K562 (cell line): Measurements from ENCODE around the gene TADA2A. TPM values are rescaled to one million over a fixed set of nuclear protein-coding genes. Genes with fewer than 3 reads are reported as not detected.

Experiments
- ATAC-seq: fragments of 200-7000 bp; cut with Tn5 transposase; 3 replicates; pipeline ENCODE4 v1.9.1; 2020; ENCODE audit warnings: moderate library complexity
- BruUV-seq: library from RNA; stranded (reverse); fragments of 400-500 nt; replicated peaks from 2 replicates; lab custom pipeline; 2021; lab: Mats Ljungman, UMichigan
- CTCF ChIA-PET: fragments of 300-600 bp; formaldehyde crosslinking; extraction: SDS; loops from one replicate; lab custom pipeline; 2021; ENCODE audit warnings: low intra/inter-chr PET ratio; lab: Yijun Ruan, JAX
- POLR2A ChIA-PET: fragments of 300-600, 350-650 bp; sonication (Branson Sonifier 250); formaldehyde crosslinking; extraction: SDS; loops from one replicate; lab custom pipeline; 2021; ENCODE audit warnings: antibody characterized with exemption, inconsistent platforms; lab: Yijun Ruan, JAX
- DNase-seq, 4 experiments: peaks; one replicate each; pipeline versions ENCODE4 v3.0.0 to v3.0.0-alpha.2; 2011 to 2018; ENCODE audit warnings: low spot score in 3 of 4, mixed read lengths in 3 of 4; ENCODE audit errors: extremely low read depth in 1 of 4
- FAIRE-seq: peaks from 2 replicates; lab custom pipeline; 2011; peaks lifted over from hg19 to GRCh38; lab: Jason Lieb, UNC
- H2AFZ ChIP-seq: 2 replicates; pipeline ENCODE4 v1.6.0; 2011; ENCODE audit warnings: low read depth, low read length, control low read depth, inconsistent platforms
- H3K27ac ChIP-seq: fragments of 200-600 bp; 3 replicates; pipeline ENCODE4 v1.8.0; 2011; ENCODE audit warnings: low read depth, mild to moderate bottlenecking, control low read depth, inconsistent platforms, low read length, moderate library complexity, mixed read lengths; ENCODE audit errors: extremely low read depth
- H3K27me3 ChIP-seq, 2 experiments: fragments of 300-600 bp in 1 of 2; 2 replicates in 1 of 2; 3 replicates in 1 of 2; pipeline versions ENCODE4 v1.6.0 to v1.8.0; 2011; ENCODE audit warnings: inconsistent platforms in 2 of 2, low read length in 2 of 2, mild to moderate bottlenecking in 1 of 2, mixed read lengths in 1 of 2, moderate library complexity in 1 of 2; ENCODE audit not compliant: control insufficient read depth in 2 of 2, insufficient read depth in 2 of 2
- H3K36me3 ChIP-seq: fragments of 300-600 bp; 3 replicates; pipeline ENCODE4 v1.8.0; 2011; ENCODE audit warnings: mild to moderate bottlenecking, low read length, inconsistent platforms; ENCODE audit not compliant: control insufficient read depth, insufficient read depth
- H3K4me1 ChIP-seq, 2 experiments: fragments of 200-600 bp in 1 of 2; replicated peaks in 1 of 2; 2 replicates in 1 of 2; 3 replicates in 1 of 2; pipeline versions ENCODE4 v1.5.1 to v1.8.0; 2011; ENCODE audit warnings: inconsistent platforms in 2 of 2, low read length in 2 of 2, mild to moderate bottlenecking in 1 of 2, mixed read lengths in 1 of 2, moderate library complexity in 1 of 2; ENCODE audit not compliant: control insufficient read depth in 2 of 2, insufficient read depth in 2 of 2
- H3K4me2 ChIP-seq: 2 replicates; pipeline ENCODE4 v1.6.1; 2011; ENCODE audit warnings: low read length, control low read depth, inconsistent platforms, mixed read lengths; ENCODE audit not compliant: insufficient read depth
- H3K4me3 ChIP-seq: fragments of 200-600 bp; sonication (generic), shearing (Covaris generic); 2 replicates; pipeline ENCODE4 v1.5.1; 2016; ENCODE audit warnings: control low read depth, inconsistent platforms
- H3K79me2 ChIP-seq: fragments of 200-600 bp; 3 replicates; pipeline ENCODE4 v1.8.0; 2011; ENCODE audit warnings: low read length, inconsistent platforms; ENCODE audit not compliant: control insufficient read depth, insufficient read depth
- H3K9ac ChIP-seq, 2 experiments: 2 replicates each; pipeline versions ENCODE4 v1.6.0 to v1.6.1; 2011; ENCODE audit warnings: low read depth in 2 of 2, low read length in 2 of 2, control low read depth in 1 of 2, inconsistent platforms in 1 of 2, mild to moderate bottlenecking in 1 of 2, mixed read lengths in 1 of 2; ENCODE audit not compliant: insufficient read depth in 1 of 2
- H3K9me1 ChIP-seq: one replicate; pipeline ENCODE4 v1.6.0; 2011; ENCODE audit warnings: inconsistent platforms, mild to moderate bottlenecking, low read length, moderate library complexity; ENCODE audit not compliant: control insufficient read depth, insufficient read depth
- H3K9me3 ChIP-seq: replicated peaks from 2 replicates; pipeline ENCODE4 v1.5.1; 2011; ENCODE audit warnings: low read depth, low read length, inconsistent platforms; ENCODE audit not compliant: control insufficient read depth, insufficient read depth
- H4K20me1 ChIP-seq: replicated peaks from 2 replicates; pipeline ENCODE4 v1.6.1; 2011; ENCODE audit warnings: low read length, inconsistent platforms, mixed read lengths; ENCODE audit not compliant: control insufficient read depth, insufficient read depth
- CBX5 ChIP-seq: IDR thresholded peaks from 2 replicates; pipeline ENCODE4 v1.6.1; 2014; ENCODE audit warnings: low read depth, borderline replicate concordance
- CREBBP ChIP-seq: IDR thresholded peaks from one replicate; pipeline ENCODE4 v1.6.1; 2012; ENCODE audit warnings: low read depth, mild to moderate bottlenecking, control low read depth, inconsistent platforms, low read length
- ELK3 ChIP-seq: fragments of 450-650 bp; formaldehyde crosslinking; IDR thresholded peaks from 2 replicates; pipeline ENCODE4 v1.4.0; 2020; ENCODE audit warnings: mild to moderate bottlenecking
- ESRRB ChIP-seq: fragments of 250-450 bp; sonication (Bioruptor Pico); IDR thresholded peaks from 2 replicates; pipeline ENCODE4 v1.5.0; 2020; ENCODE audit warnings: mild to moderate bottlenecking, moderate library complexity, borderline replicate concordance
- ETS2 ChIP-seq: IDR thresholded peaks from 2 replicates; pipeline ENCODE4 v1.6.1; 2016; ENCODE audit warnings: borderline replicate concordance, missing genetic modification characterization, mild to moderate bottlenecking, moderate library complexity, missing compliant biosample characterization; ENCODE audit not compliant: poor library complexity, severe bottlenecking
- HMGXB4 ChIP-seq: sonication (generic); formaldehyde crosslinking; IDR thresholded peaks from 2 replicates; pipeline ENCODE4 v1.8.1; 2023; ENCODE audit warnings: mild to moderate bottlenecking, missing genetic modification reagents
- HSF4 ChIP-seq: fragments of 250-450 bp; sonication (Bioruptor Pico); IDR thresholded peaks from 2 replicates; pipeline ENCODE4 v2.1.2; 2022; ENCODE audit warnings: mild to moderate bottlenecking, moderate library complexity, borderline replicate concordance
- NCOR1 ChIP-seq: fragments of 450-650 bp; IDR thresholded peaks from 2 replicates; pipeline ENCODE4 v1.6.1; 2016; ENCODE audit warnings: mild to moderate bottlenecking, moderate library complexity
- NR2C2 ChIP-seq, 2 experiments: fragments of 200-800 bp in 1 of 2; sonication (Bioruptor generic) in 1 of 2; sonication (generic) in 1 of 2; formaldehyde crosslinking in 1 of 2; IDR thresholded peaks; 2 replicates each; pipeline versions ENCODE4 v1.6.1 to v1.8.0; 2016 to 2022; ENCODE audit warnings: mild to moderate bottlenecking in 1 of 2, missing compliant biosample characterization in 1 of 2, missing genetic modification characterization in 1 of 2, missing genetic modification reagents in 1 of 2
- OTX1 ChIP-seq: fragments of 450-650 bp; formaldehyde crosslinking; IDR thresholded peaks from 2 replicates; pipeline ENCODE4 v1.4.0; 2022; ENCODE audit warnings: mild to moderate bottlenecking
- TBL1XR1 ChIP-seq, 2 experiments: IDR thresholded peaks; 2 replicates each; pipeline ENCODE4 v1.6.1; 2012; ENCODE audit warnings: improper control_type of control experiment in 2 of 2, low read length in 2 of 2, mild to moderate bottlenecking in 1 of 2
- TSC22D4 ChIP-seq: fragments of 450-650 bp; IDR thresholded peaks from 2 replicates; pipeline ENCODE4 v1.6.1; 2016; ENCODE audit warnings: missing genetic modification characterization, missing biosample characterization, control low read depth
- ZBED1 ChIP-seq: IDR thresholded peaks from 2 replicates; pipeline ENCODE4 v1.6.1; 2014
- ZNF444 ChIP-seq: fragments of 250-450 bp; sonication (Bioruptor Pico); IDR thresholded peaks from 2 replicates; pipeline ENCODE4 v1.4.0; 2020; ENCODE audit warnings: mild to moderate bottlenecking, moderate library complexity
- ZNF586 ChIP-seq: fragments of 450-650 bp; formaldehyde crosslinking; conservative IDR thresholded peaks from 2 replicates; pipeline ENCODE4 v1.4.0; 2020; ENCODE audit warnings: mild to moderate bottlenecking, moderate library complexity
- ZNF644 ChIP-seq: fragments of 200-800 bp; sonication (Bioruptor generic); IDR thresholded peaks from 2 replicates; pipeline ENCODE4 v1.6.1; 2016; ENCODE audit warnings: low read depth, missing genetic modification characterization, missing compliant biosample characterization
- WGBS: fragments of 100-300 bp; shearing (Covaris generic); methylation state at CpG from one replicate; pipeline ENCODE4 v1.1.6; 2016; ENCODE audit warnings: low coverage, mixed read lengths; ENCODE audit not compliant: insufficient coverage; ENCODE audit errors: missing lambda C conversion rate; 5-methylcytosine and 5-hydroxymethylcytosine counted together
- in situ Hi-C: fragments of 300-500 bp; cut with MboI; formaldehyde crosslinking; loops from 4 replicates; pipeline ENCODE4 v1.15.0; 2018; ENCODE audit warnings: inconsistent platforms, mixed read lengths
- intact Hi-C: fragments of 100-400 bp; cut with micrococcal nuclease; formaldehyde crosslinking; loops from 2 replicates; pipeline ENCODE4 v1.14.2; 2022
- polyA plus RNA-seq, 8 experiments: library from polyadenylated mRNA; depleted of rRNA in 4 of 8; stranded (reverse) in 5 of 8; unstranded in 3 of 8; fragments of >200 nt; fragmentation: Nextera tagmentation in 2 of 8; fragmentation: Illumina TruSeq in 1 of 8; extraction: Ambion mirVana in 2 of 8; extraction: Trizol in 1 of 8; gene quantifications; 2 replicates each; pipeline versions ENCODE4 v1.2.1 to v1.2.3, GENCODE V29; 2011 to 2014; ENCODE audit warnings: inconsistent platforms in 1 of 8, missing spikeins in 1 of 8
- total RNA-seq, 7 experiments: library from RNA; depleted of rRNA in 6 of 7; stranded (reverse); fragments of >200 nt in 6 of 7; fragmentation: Illumina TruSeq in 2 of 7; extraction: Trizol in 2 of 7; gene quantifications; 2 replicates each; pipeline versions ENCODE4 v1.2.1 to v1.2.3, GENCODE V29; 2011 to 2021; ENCODE audit warnings: low replicate concordance in 1 of 7
- TF ChIP-seq, protein P1 (sequence below), 3 experiments: fragments of 200-800 bp in 1 of 3; sonication (Bioruptor generic) in 1 of 3; sonication (generic) in 1 of 3; formaldehyde crosslinking in 1 of 3; IDR thresholded peaks; 2 replicates each; pipeline versions ENCODE4 v1.6.1 to v1.8.0; 2016 to 2022; ENCODE audit warnings: mild to moderate bottlenecking in 2 of 3, missing compliant biosample characterization in 2 of 3, missing genetic modification characterization in 2 of 3, missing genetic modification reagents in 1 of 3

Gene TADA2A
- total and polyA plus RNA-seq, 9 of the 15 experiments (the other 6 are each of a cell fraction or from before 2014, with no cell fraction given), result 13.8 to 37.7 (median 25.0) TPM

DNA sequence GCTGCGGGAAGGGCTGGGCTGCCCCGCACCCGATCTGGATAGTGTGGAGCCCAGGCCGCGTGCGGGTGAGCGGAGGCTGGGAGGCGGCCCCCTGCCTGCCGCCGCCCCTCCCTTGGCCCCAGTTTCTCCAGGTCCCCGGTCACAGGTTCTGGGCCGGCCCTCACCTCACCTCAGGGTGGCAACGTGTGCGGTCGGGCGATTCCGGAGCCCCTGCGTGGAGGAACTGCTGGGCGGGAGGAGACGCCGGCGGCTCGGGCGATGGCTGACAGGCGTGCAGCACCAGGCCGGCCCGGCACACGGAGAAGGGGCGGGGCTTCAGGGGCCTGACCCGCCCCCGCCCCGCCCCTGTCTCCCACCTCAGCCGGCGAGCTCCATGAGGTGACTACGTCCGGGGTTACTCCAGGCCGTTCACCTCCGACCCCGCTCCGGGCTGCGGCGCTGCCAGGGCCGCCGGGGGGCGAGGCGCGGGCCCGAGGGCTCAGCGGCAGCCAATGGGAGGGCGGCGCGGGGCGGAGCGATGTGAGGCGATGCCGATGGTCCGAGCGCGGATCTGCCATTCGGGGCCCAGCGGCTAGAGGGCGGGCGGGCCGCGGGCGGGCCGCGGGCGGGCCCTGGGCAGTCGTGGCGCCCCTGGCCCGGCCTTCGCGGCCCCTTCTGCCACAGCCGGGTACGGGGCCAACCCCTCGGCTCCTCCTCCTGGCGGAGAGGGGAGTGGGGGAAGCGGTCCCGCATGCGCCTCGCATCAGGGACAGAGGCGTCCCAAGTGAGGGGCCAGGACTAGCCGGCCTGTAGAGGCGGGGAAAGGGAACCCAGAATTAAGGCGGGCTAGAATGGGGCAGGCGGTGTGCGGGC lies 47.6 kb upstream of the TADA2A start:
- FAIRE-seq (no peak), DNase-seq (peak; percentile 95 to 98 (median 97)), ATAC-seq (peak; percentile 95)
- H3K27ac ChIP-seq, result peak overlapping the region; percentile 97
- peak overlapping the region; percentile 94 to 95 for H3K9ac ChIP-seq
- H3K9me1 ChIP-seq, result no peaks in the 10 kb centered on the region
- in situ Hi-C loops, result no loop called here
- peaks cover 14 to 20% of the 10 kb centered on the region in 2 experiments for H3K4me1 ChIP-seq
- under 1% methylated on average over 54 of the region's 88 CpGs for WGBS
- POLR2A ChIA-PET, result interaction anchor here (0.6 to 1.7 kb wide), 11 partner anchors 8 to 291 kb away, joined by 3 to 5 read pairs (median 4); no protein-coding TSS in a partner anchor
- CTCF ChIA-PET, result interaction anchor here (2.0 kb wide), 1 partner anchor 15 kb away, joined by 9 read pairs; no protein-coding TSS in a partner anchor
- H3K36me3 ChIP-seq, result peaks cover 19% of the 10 kb centered on the region
- peak overlapping the region; percentile 92 for H2AFZ ChIP-seq
- peak overlapping the region; percentile 99 for H3K4me3 ChIP-seq
- peak overlapping the region; percentile 97 for H3K4me2 ChIP-seq
- intact Hi-C loops, result no loop called here
- no peaks in the 10 kb centered on the region for H3K27me3 ChIP-seq
- H4K20me1 ChIP-seq, result no peaks in the 10 kb centered on the region
- H3K9me3 ChIP-seq, result no peaks in the 10 kb centered on the region
- H3K79me2 ChIP-seq, result peaks cover 52% of the 10 kb centered on the region
- BruUV-seq, result no TSS peak
- TF ChIP-seq CREBBP, result no peak
- peak; percentile 81 for TF ChIP-seq NCOR1
- TF ChIP-seq ZNF586 (CRISPR knock-in tag), result no peak
- no peak for TF ChIP-seq ZNF444 (CRISPR knock-in tag)
- peak; percentile 95 for TF ChIP-seq NR2C2 (CRISPR knock-in tag; IDR thresholded peaks at IDR 0.05)
- TF ChIP-seq NR2C2 (tag; IDR thresholded peaks at IDR 0.05), result peak; percentile 99
- TF ChIP-seq ZBED1, result no peak
- no peak for TF ChIP-seq OTX1
- no peak for TF ChIP-seq ZNF644 (tag)
- TF ChIP-seq ESRRB (CRISPR knock-in tag), result no peak
- no peak for TF ChIP-seq ETS2 (tag)
- no peak; a peak in 1 of 4 replicates for TF ChIP-seq TBL1XR1 (IDR thresholded peaks at IDR 0.05; ENCODE audit: low read length in 2 of 2)
- TF ChIP-seq, protein P1, sequence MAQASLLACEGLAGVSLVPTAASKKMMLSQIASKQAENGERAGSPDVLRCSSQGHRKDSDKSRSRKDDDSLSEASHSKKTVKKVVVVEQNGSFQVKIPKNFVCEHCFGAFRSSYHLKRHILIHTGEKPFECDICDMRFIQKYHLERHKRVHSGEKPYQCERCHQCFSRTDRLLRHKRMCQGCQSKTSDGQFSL (CRISPR knock-in tag; IDR thresholded peaks at IDR 0.05), result no peak
- TF ChIP-seq, protein P1 (tag; IDR thresholded peaks at IDR 0.05), result no peak
- no peak for TF ChIP-seq HSF4 (CRISPR knock-in tag)
- no peak for TF ChIP-seq ELK3 (CRISPR knock-in tag)
- TF ChIP-seq CBX5, result no peak
- no peak for TF ChIP-seq TSC22D4 (tag)
- peak; percentile 86; the same call in 1 of the 2 replicates for TF ChIP-seq HMGXB4 (CRISPR knock-in tag)
